NCI-H1436 treated with DMSO at 0.1 percent for 48 hours (cell line): ENCODE results near the gene SPDYC.

Experiments
- DNase-seq: peaks from one replicate; lab custom pipeline; 2025; lab: John Stamatoyannopoulos, UW

The SPDYC gene

GRCh38 chr11:65206901-65207300 lies 36.9 kb downstream of the SPDYC start:
- no peak for DNase-seq

- DNase-seq = no peak
Measured at GRCh38 chr11:65207918-65208784, 38.1 kb downstream of the SPDYC start.

DNA sequence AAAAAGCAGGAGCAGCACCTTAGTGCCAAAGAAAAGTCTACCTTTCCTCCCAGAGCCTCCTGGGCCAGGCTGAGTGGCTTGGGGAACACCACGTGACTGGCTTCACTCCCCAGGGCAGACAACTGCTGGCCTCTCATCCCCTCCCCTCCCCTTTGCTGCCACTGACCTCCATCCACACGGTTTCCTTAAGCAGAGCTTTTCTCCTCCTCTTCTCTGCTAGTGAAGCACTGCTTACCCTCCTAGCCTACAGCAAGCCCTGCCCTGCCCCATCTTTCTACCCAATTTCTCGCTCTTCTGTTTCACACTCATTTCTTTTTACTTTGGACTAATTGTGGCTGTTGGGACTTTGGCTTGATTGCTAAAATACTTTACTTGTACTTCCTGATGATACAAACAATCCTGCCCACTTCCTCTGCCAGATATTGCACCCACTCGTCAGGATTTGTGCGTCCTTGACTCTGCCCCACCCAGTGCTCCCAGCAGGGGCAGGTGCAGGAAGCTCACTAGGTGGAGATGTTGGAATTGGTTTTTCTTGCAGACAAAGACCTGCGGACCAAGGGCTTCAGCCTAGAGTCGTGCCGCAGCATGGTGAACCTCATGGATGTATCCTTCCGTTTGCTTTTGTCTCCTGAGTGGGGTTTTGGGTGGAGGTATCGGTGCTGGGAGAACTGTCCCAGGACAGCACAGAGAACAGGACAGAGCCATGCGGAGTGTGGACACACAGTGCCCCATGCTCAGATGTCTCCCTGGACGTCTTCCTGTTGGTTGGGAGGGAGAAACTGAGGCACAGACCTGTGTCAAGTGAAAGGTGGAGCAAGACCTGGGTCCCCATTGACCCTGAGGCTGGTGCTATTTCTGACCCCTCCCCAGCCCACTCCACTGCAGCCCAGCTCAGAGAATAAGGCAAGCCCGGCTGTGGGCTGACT lies 39.0 kb downstream of the SPDYC start:
- DNase-seq = no peak

- DNase-seq = no peak
Measured at GRCh38 chr11:65209711-65210360, 39.8 kb downstream of the SPDYC start.

- no peak for DNase-seq
Measured at GRCh38 chr11:65210361-65210731, 40.3 kb downstream of the SPDYC start.

DNA sequence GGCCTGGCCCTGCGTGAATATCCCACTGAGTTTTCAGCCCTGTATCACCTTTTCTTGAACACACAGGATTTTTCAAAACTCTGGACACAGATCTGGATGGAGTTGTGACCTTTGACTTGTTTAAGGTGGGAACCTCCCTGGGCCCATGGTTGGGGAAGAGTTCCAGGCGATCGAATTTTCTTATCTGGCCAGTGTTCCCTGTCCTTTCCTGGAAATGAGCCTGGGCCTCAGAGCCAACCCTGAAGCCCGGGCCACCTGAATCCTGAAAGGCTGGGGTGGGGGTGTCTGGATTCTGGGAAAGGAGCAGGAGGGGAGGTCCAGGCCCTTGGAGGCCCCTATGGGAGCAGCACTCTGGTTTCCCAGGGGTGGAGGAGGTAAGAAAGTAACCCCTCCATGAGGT lies 40.7 kb downstream of the SPDYC start:
- no peak for DNase-seq

GRCh38 chr11:65211293-65212105 lies 41.5 kb downstream of the SPDYC start:
- DNase-seq = no peak

- DNase-seq = no peak
Measured at GRCh38 chr11:65212226-65212801, 42.3 kb downstream of the SPDYC start.

DNA sequence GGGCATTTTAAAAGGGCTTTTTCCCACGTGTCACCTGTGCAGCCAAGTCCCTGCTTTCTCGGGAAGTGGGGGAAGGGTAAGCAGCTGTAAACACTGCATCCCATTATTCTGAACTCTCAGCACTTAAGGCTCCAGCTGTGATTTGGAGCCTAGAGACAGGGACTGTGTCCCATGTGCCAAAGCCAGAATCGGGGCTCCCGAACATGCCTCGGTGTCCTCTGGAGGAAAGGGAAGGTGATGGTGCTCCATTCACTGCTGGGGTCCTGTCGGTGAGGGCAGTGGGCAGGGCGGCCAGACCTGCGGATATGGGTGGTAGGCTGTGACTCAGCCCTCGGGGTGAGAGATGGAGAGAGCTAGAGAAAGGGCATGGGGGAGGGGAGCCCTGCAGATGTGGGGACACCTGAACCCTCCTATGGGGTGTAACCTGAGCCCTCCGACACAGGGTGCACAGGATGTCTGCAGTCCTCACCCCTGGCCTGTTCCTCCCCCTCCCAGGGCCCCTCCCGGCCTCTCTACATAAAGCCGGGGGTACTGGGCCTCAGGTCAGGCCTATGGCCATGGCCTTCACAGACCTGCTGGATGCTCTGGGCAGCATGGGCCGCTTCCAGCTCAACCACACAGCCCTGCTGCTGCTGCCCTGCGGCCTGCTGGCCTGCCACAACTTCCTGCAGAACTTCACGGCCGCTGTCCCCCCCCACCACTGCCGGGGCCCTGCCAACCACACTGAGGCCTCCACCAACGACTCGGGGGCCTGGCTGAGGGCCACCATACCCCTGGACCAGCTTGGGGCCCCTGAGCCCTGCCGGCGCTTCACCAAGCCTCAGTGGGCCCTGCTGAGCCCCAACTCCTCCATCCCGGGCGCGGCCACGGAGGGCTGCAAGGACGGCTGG lies 43.5 kb downstream of the SPDYC start:
- DNase-seq = no peak

DNA sequence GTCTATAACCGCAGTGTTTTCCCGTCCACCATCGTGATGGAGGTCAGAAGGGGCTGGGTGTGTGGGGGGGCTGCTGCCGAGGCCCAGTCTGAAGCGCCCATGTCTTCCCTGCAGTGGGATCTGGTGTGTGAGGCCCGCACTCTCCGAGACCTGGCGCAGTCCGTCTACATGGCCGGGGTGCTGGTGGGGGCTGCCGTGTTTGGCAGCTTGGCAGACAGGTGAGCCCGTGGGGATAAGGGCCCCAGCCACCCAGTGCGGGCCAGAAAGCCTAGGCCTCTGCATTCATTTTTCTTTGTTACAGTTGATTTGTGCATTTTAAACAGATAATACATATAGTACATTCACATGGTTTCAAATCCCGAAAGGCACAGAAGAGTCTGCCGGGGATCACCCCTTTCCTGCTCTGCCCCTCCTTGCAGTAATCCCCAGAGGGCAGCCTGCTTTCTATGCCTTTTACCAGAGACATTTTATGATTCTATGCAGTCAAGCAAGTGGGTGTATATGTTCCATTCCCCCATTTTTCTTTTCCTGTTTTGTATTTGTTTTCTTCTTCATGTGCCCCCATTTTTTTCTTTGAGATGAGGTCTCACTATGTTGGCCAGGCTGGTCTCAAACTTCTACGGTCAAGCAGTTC lies 44.3 kb downstream of the SPDYC start:
- no peak for DNase-seq

- DNase-seq = no peak
Measured at GRCh38 chr11:65215441-65216076, 45.5 kb downstream of the SPDYC start.

GRCh38 chr11:65216830-65217229 lies 46.8 kb downstream of the SPDYC start:
- no peak for DNase-seq

DNA sequence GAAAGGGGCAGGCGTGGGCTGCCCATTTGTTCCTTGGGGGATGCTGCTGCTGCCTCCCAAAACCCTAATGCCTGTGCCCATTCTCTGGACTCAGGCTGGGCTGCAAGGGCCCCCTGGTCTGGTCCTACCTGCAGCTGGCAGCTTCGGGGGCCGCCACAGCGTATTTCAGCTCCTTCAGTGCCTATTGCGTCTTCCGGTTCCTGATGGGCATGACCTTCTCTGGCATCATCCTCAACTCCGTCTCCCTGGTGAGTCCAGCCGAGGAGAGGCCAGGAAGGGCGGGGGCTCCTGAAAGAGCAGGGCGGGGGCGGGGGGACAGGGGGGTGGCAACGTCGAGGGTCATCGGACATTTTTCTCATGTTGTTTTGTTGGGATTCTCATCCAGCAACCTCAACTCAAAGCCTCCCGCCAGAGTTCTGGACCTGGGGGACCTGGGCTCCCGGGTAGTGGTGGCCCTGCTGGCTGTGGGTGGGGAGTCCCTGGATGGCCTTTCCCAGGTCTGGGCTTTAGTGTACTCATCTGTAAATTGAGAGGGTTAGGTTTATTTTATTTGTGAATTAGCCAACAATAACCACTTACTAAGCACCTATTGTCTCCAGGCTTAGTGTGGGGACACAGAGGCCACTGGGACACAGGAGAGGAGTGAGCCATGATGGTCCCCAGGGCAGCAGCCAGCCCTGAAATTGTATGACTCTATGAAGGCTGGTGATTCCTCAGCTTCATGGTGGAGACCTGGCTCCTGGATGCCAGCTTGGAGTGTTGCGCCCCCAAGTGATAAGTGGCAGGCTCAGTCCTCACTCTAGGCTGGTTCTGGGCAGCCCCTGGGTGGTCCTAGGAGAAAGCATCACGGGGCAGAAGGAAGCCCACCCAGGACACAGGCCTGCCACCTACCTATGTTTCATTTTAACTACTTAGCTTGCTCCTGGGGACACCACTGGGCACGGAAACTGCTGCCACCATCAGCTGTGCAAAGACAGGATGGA lies 47.7 kb downstream of the SPDYC start:
- DNase-seq = no peak

DNA sequence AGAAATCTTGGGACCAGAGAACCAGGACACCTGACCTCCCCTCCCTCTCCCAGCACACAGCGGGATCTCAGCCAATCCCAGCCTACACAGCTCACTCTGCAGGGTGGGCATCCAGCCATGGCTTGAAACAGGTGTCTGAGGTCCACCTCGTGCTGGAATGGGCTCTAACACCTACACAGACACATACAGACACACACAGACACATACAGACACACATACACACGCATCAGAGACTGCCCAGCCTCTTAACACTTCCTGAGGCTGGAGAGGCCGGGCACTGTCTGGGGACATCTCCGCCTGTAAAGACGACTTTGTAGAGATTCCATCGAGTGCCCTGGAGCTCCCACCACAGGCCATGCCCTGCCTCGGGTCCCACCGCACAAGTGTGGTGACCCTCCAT lies 48.4 kb downstream of the SPDYC start:
- no peak for DNase-seq

DNA sequence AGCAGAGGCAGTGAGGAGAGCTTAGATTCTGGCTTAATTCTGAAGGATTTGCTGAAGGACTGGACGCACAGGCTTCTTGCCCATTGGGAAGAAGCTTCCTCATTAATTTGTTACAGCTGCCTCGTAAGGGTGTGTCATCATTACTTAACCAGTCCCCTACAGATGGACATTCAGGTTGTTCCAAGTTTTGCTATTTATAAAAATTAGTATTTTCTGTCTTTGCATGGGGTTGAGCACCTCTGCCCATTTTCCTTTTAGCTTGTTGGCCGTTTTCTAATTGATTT lies 49.8 kb downstream of the SPDYC start:
- no peak for DNase-seq

- no peak for DNase-seq
Measured at GRCh38 chr11:65221026-65221425, 51.0 kb downstream of the SPDYC start.
